H9 (cell line): Measurements from ENCODE around the gene WNT3. TPM values are rescaled to one million over a fixed set of nuclear protein-coding genes. Genes with fewer than 3 reads are reported as not detected.

Experiments used
- DNase-seq: peaks from one replicate; pipeline ENCODE4 v3.0.0-alpha.2; 2017
- H2AFZ ChIP-seq: one replicate; pipeline ENCODE4 v1.6.1; 2013; ENCODE audit warnings: mild to moderate bottlenecking, low read length, control low read depth, moderate library complexity
- H2AK5ac ChIP-seq: 2 replicates; pipeline ENCODE4 v1.6.1; 2013; ENCODE audit warnings: low read length, control low read depth, mixed read lengths; ENCODE audit not compliant: insufficient read length
- H2BK120ac ChIP-seq: one replicate; pipeline ENCODE4 v1.6.1; 2013; ENCODE audit warnings: low read depth, mild to moderate bottlenecking, low read length, control low read depth, inconsistent platforms; ENCODE audit not compliant: poor library complexity, severe bottlenecking
- H2BK12ac ChIP-seq: 2 replicates; pipeline ENCODE4 v1.6.1; 2013; ENCODE audit warnings: low read length, control low read depth, mixed read lengths, low read depth; ENCODE audit not compliant: insufficient read length
- H2BK15ac ChIP-seq: 2 replicates; pipeline ENCODE4 v1.6.1; 2013; ENCODE audit warnings: low read depth, low read length, control low read depth
- H2BK20ac ChIP-seq: one replicate; pipeline ENCODE4 v1.6.1; 2013; ENCODE audit warnings: low read depth, mild to moderate bottlenecking, low read length, control low read depth, inconsistent platforms; ENCODE audit not compliant: poor library complexity, severe bottlenecking
- H2BK5ac ChIP-seq: 2 replicates; pipeline ENCODE4 v1.6.1; 2013; ENCODE audit warnings: low read length, control low read depth, mixed read lengths; ENCODE audit not compliant: insufficient read length
- H3K14ac ChIP-seq: 2 replicates; pipeline ENCODE4 v1.6.1; 2013; ENCODE audit warnings: low read length, control low read depth; ENCODE audit not compliant: insufficient read depth
- H3K18ac ChIP-seq: 2 replicates; pipeline ENCODE4 v1.6.1; 2013; ENCODE audit warnings: low read depth, mild to moderate bottlenecking, mixed read lengths, low read length, control low read depth; ENCODE audit not compliant: insufficient read length
- H3K23ac ChIP-seq: 2 replicates; pipeline ENCODE4 v1.6.1; 2013; ENCODE audit warnings: low read length, control low read depth, mixed read lengths, low read depth; ENCODE audit not compliant: insufficient read length
- H3K23me2 ChIP-seq: 2 replicates; pipeline ENCODE4 v1.6.1; 2013; ENCODE audit warnings: low read depth, mild to moderate bottlenecking, mixed read lengths, low read length, control low read depth; ENCODE audit not compliant: insufficient read length, poor library complexity, severe bottlenecking
- H3K27ac ChIP-seq: 2 replicates; pipeline ENCODE4 v1.5.1; 2013; ENCODE audit warnings: low read length, control low read depth, mixed read lengths, low read depth; ENCODE audit not compliant: insufficient read length
- H3K27me3 ChIP-seq: 2 replicates; pipeline ENCODE4 v1.6.1; 2013; ENCODE audit warnings: low read length, control low read depth, inconsistent platforms; ENCODE audit not compliant: insufficient read depth
- H3K4ac ChIP-seq: 2 replicates; pipeline ENCODE4 v1.6.1; 2013; ENCODE audit warnings: low read depth, mild to moderate bottlenecking, control low read depth, inconsistent platforms, low read length, moderate library complexity
- H3K4me1 ChIP-seq: 2 replicates; pipeline ENCODE4 v1.6.1; 2013; ENCODE audit warnings: low read length, control low read depth, inconsistent platforms; ENCODE audit not compliant: insufficient read depth
- H3K4me2 ChIP-seq: 2 replicates; pipeline ENCODE4 v1.6.1; 2013; ENCODE audit warnings: low read length, control low read depth, mixed read lengths; ENCODE audit not compliant: insufficient read length, insufficient read depth
- H3K56ac ChIP-seq: 2 replicates; pipeline ENCODE4 v1.6.1; 2013; ENCODE audit warnings: low read depth, mild to moderate bottlenecking, mixed read lengths, low read length, control low read depth; ENCODE audit not compliant: insufficient read length
- H3K79me1 ChIP-seq: 2 replicates; pipeline ENCODE4 v1.6.1; 2013; ENCODE audit warnings: low read depth, mild to moderate bottlenecking, moderate library complexity, low read length, control low read depth, inconsistent platforms; ENCODE audit not compliant: insufficient read depth, poor library complexity, severe bottlenecking
- H3K79me2 ChIP-seq: 2 replicates; pipeline ENCODE4 v1.6.1; 2013; ENCODE audit warnings: low read length, control low read depth, inconsistent platforms; ENCODE audit not compliant: insufficient read depth
- H3K9ac ChIP-seq: 2 replicates; pipeline ENCODE4 v1.6.1; 2013; ENCODE audit warnings: low read length, control low read depth, mixed read lengths; ENCODE audit not compliant: insufficient read length; ENCODE audit errors: extremely low read depth
- H3K9me3 ChIP-seq: one replicate; pipeline ENCODE4 v1.6.1; 2013; ENCODE audit warnings: low read depth, low read length, inconsistent platforms; ENCODE audit not compliant: control insufficient read depth
- H3T11ph ChIP-seq: one replicate; pipeline ENCODE4 v1.6.1; 2013; ENCODE audit warnings: mild to moderate bottlenecking, low read length, control low read depth, inconsistent platforms
- H4K20me1 ChIP-seq: one replicate; pipeline ENCODE4 v1.6.1; 2013; ENCODE audit not compliant: control insufficient read depth, insufficient read length, insufficient read depth
- H4K5ac ChIP-seq: 2 replicates; pipeline ENCODE4 v1.6.1; 2013; ENCODE audit warnings: low read depth, mild to moderate bottlenecking, mixed read lengths, low read length, control low read depth; ENCODE audit not compliant: insufficient read length
- H4K8ac ChIP-seq: replicated peaks from 2 replicates; pipeline ENCODE4 v1.6.1; 2013; ENCODE audit warnings: low read length, control low read depth, mixed read lengths, low read depth; ENCODE audit not compliant: insufficient read length
- H4K91ac ChIP-seq: 2 replicates; pipeline ENCODE4 v1.6.1; 2013; ENCODE audit warnings: low read depth, mild to moderate bottlenecking, moderate library complexity, mixed read lengths, low read length, control low read depth; ENCODE audit not compliant: insufficient read length
- H3K27ac Mint-ChIP-seq, 3 experiments: 2 replicates in 2 of 3; 3 replicates in 1 of 3; pipeline ENCODE4 v1.8.0; 2020 to 2021; ENCODE audit warnings: mixed read lengths in 3 of 3, mild to moderate bottlenecking in 1 of 3, moderate library complexity in 1 of 3
- H3K27me3 Mint-ChIP-seq: 2 replicates; pipeline ENCODE4 v1.8.0; 2021; ENCODE audit warnings: low read depth, mild to moderate bottlenecking, moderate library complexity, mixed read lengths
- H3K36me3 Mint-ChIP-seq, 3 experiments: 2 replicates in 2 of 3; 3 replicates in 1 of 3; pipeline ENCODE4 v1.8.0; 2020 to 2021; ENCODE audit warnings: low read depth in 3 of 3, mixed read lengths in 3 of 3; ENCODE audit not compliant: insufficient read depth in 1 of 3
- H3K4me1 Mint-ChIP-seq, 2 experiments: 2 replicates each; pipeline ENCODE4 v1.8.0; 2020; ENCODE audit warnings: mixed read lengths in 2 of 2
- H3K4me3 Mint-ChIP-seq, 2 experiments: 2 replicates in 1 of 2; 3 replicates in 1 of 2; pipeline ENCODE4 v1.8.0; 2020 to 2021; ENCODE audit warnings: mild to moderate bottlenecking in 2 of 2, mixed read lengths in 2 of 2, moderate library complexity in 1 of 2
- H3K9me3 Mint-ChIP-seq, 2 experiments: 2 replicates in 1 of 2; 3 replicates in 1 of 2; pipeline ENCODE4 v1.8.0; 2020; ENCODE audit warnings: mild to moderate bottlenecking in 2 of 2, mixed read lengths in 2 of 2, moderate library complexity in 1 of 2
- WGBS: extraction: QIAGEN DNeasy Blood & Tissue Kit; methylation state at CpG from one replicate; pipeline ENCODE4 v1.1.7; 2013; ENCODE audit warnings: missing lambda C conversion rate, low lambda C conversion rate, mixed read lengths; ENCODE audit not compliant: insufficient read length; ENCODE audit errors: extremely low coverage; 5-methylcytosine and 5-hydroxymethylcytosine counted together
- total RNA-seq: library from RNA; stranded (reverse); gene quantifications from 2 replicates; pipeline ENCODE4 v1.2.1, GENCODE V29; 2021
- TF ChIP-seq, protein P1 (sequence below): fragments of 200-600 bp; sonication (generic); conservative IDR thresholded peaks from 3 replicates; pipeline ENCODE4 v1.8.0; 2021; ENCODE audit warnings: antibody characterized with exemption, mild to moderate bottlenecking

Gene WNT3
- total RNA-seq, 1 experiment from 2014 or later: 22.4 TPM

DNA sequence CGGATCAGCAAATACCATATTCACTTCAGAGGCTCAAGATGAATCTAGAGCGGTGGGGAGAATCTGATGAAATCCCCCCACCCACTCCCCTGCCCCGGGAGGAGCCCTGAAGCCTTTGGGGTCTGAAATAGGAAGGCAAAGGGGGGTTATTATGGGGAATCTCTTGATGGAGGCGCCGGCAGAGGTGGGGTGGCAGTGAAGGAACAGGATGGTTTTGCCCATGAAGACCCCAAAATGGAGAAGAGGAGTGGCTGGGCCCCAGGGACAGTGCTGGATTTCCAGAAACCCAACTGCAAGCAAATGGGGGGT, 637 bp downstream of the WNT3 start:
- H3K14ac ChIP-seq: no peak overlapping the region
- H4K20me1 ChIP-seq: no peaks in the 10 kb centered on the region
- no peak overlapping the region for H3K23ac ChIP-seq
- peaks cover 31% of the 10 kb centered on the region for H3K23me2 ChIP-seq
- no peaks in the 10 kb centered on the region for H3K79me1 ChIP-seq
- H3K9ac ChIP-seq: no peak overlapping the region
- H2BK5ac ChIP-seq: no peak overlapping the region
- WGBS: no CpG with 5 or more reads among the region's 5 CpGs
- no peak overlapping the region for H3K18ac ChIP-seq
- TF ChIP-seq, protein P1, sequence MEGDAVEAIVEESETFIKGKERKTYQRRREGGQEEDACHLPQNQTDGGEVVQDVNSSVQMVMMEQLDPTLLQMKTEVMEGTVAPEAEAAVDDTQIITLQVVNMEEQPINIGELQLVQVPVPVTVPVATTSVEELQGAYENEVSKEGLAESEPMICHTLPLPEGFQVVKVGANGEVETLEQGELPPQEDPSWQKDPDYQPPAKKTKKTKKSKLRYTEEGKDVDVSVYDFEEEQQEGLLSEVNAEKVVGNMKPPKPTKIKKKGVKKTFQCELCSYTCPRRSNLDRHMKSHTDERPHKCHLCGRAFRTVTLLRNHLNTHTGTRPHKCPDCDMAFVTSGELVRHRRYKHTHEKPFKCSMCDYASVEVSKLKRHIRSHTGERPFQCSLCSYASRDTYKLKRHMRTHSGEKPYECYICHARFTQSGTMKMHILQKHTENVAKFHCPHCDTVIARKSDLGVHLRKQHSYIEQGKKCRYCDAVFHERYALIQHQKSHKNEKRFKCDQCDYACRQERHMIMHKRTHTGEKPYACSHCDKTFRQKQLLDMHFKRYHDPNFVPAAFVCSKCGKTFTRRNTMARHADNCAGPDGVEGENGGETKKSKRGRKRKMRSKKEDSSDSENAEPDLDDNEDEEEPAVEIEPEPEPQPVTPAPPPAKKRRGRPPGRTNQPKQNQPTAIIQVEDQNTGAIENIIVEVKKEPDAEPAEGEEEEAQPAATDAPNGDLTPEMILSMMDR: no peak
- peaks cover 39% of the 10 kb centered on the region for H3K27me3 ChIP-seq
- H2BK12ac ChIP-seq: no peak overlapping the region
- peaks cover 11% of the 10 kb centered on the region; the same call in 1 of the 2 replicates for H3K4me1 ChIP-seq
- DNase-seq: no peak
- no peak overlapping the region for H4K8ac ChIP-seq
- H4K91ac ChIP-seq: no peak overlapping the region
- no peaks in the 10 kb centered on the region for H3K9me3 ChIP-seq
- Mint-ChIP-seq H3K9me3 (no peaks in the 10 kb centered on the region; a peak in 2 of 5 replicates), H3K36me3 (no peaks in the 10 kb centered on the region; a peak in 1 of 7 replicates), H3K4me3 (peak overlapping the region; percentile 73 to 81), H3K27ac (no peak overlapping the region), H3K27me3 (peaks cover 72% of the 10 kb centered on the region), H3K4me1 (peaks cover 66 to 69% of the 10 kb centered on the region in 2 experiments)
- H3K4me2 ChIP-seq: peak overlapping the region; percentile 22
- no peak overlapping the region for H3K4ac ChIP-seq
- H2BK20ac ChIP-seq: no peak overlapping the region
- H2BK15ac ChIP-seq: no peak overlapping the region
- no peak overlapping the region for H3K27ac ChIP-seq
- H2BK120ac ChIP-seq: no peak overlapping the region
- no peak overlapping the region for H3K56ac ChIP-seq
- no peak overlapping the region for H4K5ac ChIP-seq
- no peaks in the 10 kb centered on the region for H3K79me2 ChIP-seq
- H3T11ph ChIP-seq: no peak overlapping the region
- H2AK5ac ChIP-seq: no peak overlapping the region
- no peak overlapping the region for H2AFZ ChIP-seq
